CD14-positive monocyte (primary cell): Measurements from ENCODE around the gene GLIS2. TPM values are rescaled to one million over a fixed set of nuclear protein-coding genes. Genes with fewer than 3 reads are reported as not detected.

Source experiments
- DNase-seq, 3 donors: peaks; one replicate each; pipeline ENCODE4 v3.0.0-alpha.2; 2011 to 2022
- H2AFZ ChIP-seq: 2 replicates; pipeline ENCODE4 v1.6.0; 2012; ENCODE audit warnings: mild to moderate bottlenecking, low read depth, low read length, inconsistent platforms; ENCODE audit not compliant: insufficient read depth, poor library complexity, severe bottlenecking
- H3K27ac ChIP-seq, 2 donors: 1 replicate in 1 of 2; 2 replicates in 1 of 2; pipeline ENCODE4 v1.5.1; 2012 to 2013; ENCODE audit warnings: low read length in 2 of 2, control low read depth in 1 of 2, inconsistent platforms in 1 of 2, low read depth in 1 of 2, mild to moderate bottlenecking in 1 of 2
- H3K27me3 ChIP-seq, 2 donors: one replicate each; pipeline versions ENCODE4 v1.6.0 to v1.6.1; 2011 to 2013; ENCODE audit warnings: low read length in 2 of 2; ENCODE audit not compliant: control insufficient read depth in 2 of 2, insufficient read depth in 2 of 2
- H3K36me3 ChIP-seq, 2 donors: replicated peaks in 1 of 2; 1 replicate in 1 of 2; 2 replicates in 1 of 2; pipeline versions ENCODE4 v1.5.1 to v1.6.1; 2012 to 2013; ENCODE audit warnings: low read length in 2 of 2, control low read depth in 1 of 2, inconsistent platforms in 1 of 2, mild to moderate bottlenecking in 1 of 2; ENCODE audit not compliant: insufficient read depth in 2 of 2, control insufficient read depth in 1 of 2
- H3K4me1 ChIP-seq, 2 donors: 1 replicate in 1 of 2; 2 replicates in 1 of 2; pipeline versions ENCODE4 v1.5.1 to v1.6.1; 2012 to 2013; ENCODE audit warnings: low read length in 2 of 2, control low read depth in 1 of 2, inconsistent platforms in 1 of 2, mild to moderate bottlenecking in 1 of 2, moderate library complexity in 1 of 2; ENCODE audit not compliant: insufficient read depth in 2 of 2, control insufficient read depth in 1 of 2
- H3K4me2 ChIP-seq: replicated peaks from 2 replicates; pipeline ENCODE3; 2012; ENCODE audit warnings: low read length, moderate library complexity, mild to moderate bottlenecking; ENCODE audit not compliant: poor library complexity, severe bottlenecking; ENCODE audit errors: extremely low read depth
- H3K4me3 ChIP-seq, 3 experiments: fragments of 200-600 bp in 1 of 3; sonication (generic) in 1 of 3; replicated peaks in 1 of 3; 1 replicate in 2 of 3; 2 replicates in 1 of 3; pipeline ENCODE4 v1.5.1; 2011 to 2013; ENCODE audit warnings: low read length in 3 of 3, mild to moderate bottlenecking in 3 of 3, control low read depth in 2 of 3, low read depth in 2 of 3, inconsistent platforms in 1 of 3, moderate library complexity in 1 of 3
- H3K79me2 ChIP-seq: 2 replicates; pipeline ENCODE4 v1.6.0; 2012; ENCODE audit warnings: mild to moderate bottlenecking, control low read depth, inconsistent platforms, low read length, moderate library complexity; ENCODE audit not compliant: insufficient read depth
- H3K9ac ChIP-seq: 2 replicates; pipeline ENCODE4 v1.6.0; 2017; ENCODE audit warnings: low read length, mild to moderate bottlenecking; ENCODE audit not compliant: insufficient read depth, poor library complexity, severe bottlenecking
- H3K9me3 ChIP-seq, 2 donors: replicated peaks in 1 of 2; 1 replicate in 1 of 2; 2 replicates in 1 of 2; pipeline versions ENCODE4 v1.5.1 to v1.6.1; 2012 to 2013; ENCODE audit warnings: low read length in 2 of 2, control low read depth in 1 of 2; ENCODE audit not compliant: control insufficient read depth in 1 of 2, insufficient read depth in 1 of 2
- H4K20me1 ChIP-seq: 2 replicates; pipeline ENCODE4 v1.6.0; 2012; ENCODE audit warnings: mild to moderate bottlenecking, low read length, control low read depth, moderate library complexity; ENCODE audit not compliant: insufficient read depth
- H3K27ac Mint-ChIP-seq, 7 donors: one replicate each; pipeline ENCODE4 v1.8.0; 2020; ENCODE audit warnings: mild to moderate bottlenecking in 7 of 7, mixed read lengths in 7 of 7, moderate library complexity in 6 of 7, inconsistent platforms in 2 of 7
- H3K27me3 Mint-ChIP-seq, 3 donors: one replicate each; pipeline ENCODE4 v1.8.0; 2021 to 2022; ENCODE audit warnings: low read depth in 3 of 3, mild to moderate bottlenecking in 3 of 3, mixed read lengths in 3 of 3, moderate library complexity in 3 of 3, inconsistent platforms in 1 of 3
- H3K36me3 Mint-ChIP-seq, 2 donors: one replicate each; pipeline ENCODE4 v1.8.0; 2020; ENCODE audit warnings: mixed read lengths in 2 of 2, inconsistent platforms in 1 of 2, mild to moderate bottlenecking in 1 of 2
- H3K4me1 Mint-ChIP-seq: one replicate; pipeline ENCODE4 v1.8.0; 2020; ENCODE audit warnings: mild to moderate bottlenecking, mixed read lengths
- H3K4me3 Mint-ChIP-seq, 2 donors: one replicate each; pipeline ENCODE4 v1.8.0; 2020; ENCODE audit warnings: mild to moderate bottlenecking in 2 of 2, mixed read lengths in 2 of 2, moderate library complexity in 1 of 2
- H3K9me3 Mint-ChIP-seq, 7 donors: one replicate each; pipeline ENCODE4 v1.8.0; 2020 to 2022; ENCODE audit warnings: mixed read lengths in 7 of 7, mild to moderate bottlenecking in 6 of 7, moderate library complexity in 6 of 7, inconsistent platforms in 2 of 7
- WGBS: methylation state at CpG from one replicate; pipeline ENCODE4 v1.1.5; 2013; ENCODE audit warnings: missing lambda C conversion rate; ENCODE audit not compliant: insufficient coverage; 5-methylcytosine and 5-hydroxymethylcytosine counted together
- intact Hi-C, 2 donors: fragments of 100-400 bp; cut with micrococcal nuclease; formaldehyde crosslinking; loops; one replicate each; pipeline versions ENCODE4 v1.15.0 to v1.15.1; 2023
- polyA plus RNA-seq, 3 donors: library from polyadenylated mRNA; depleted of rRNA in 1 of 3; unstranded in 2 of 3; stranded (reverse) in 1 of 3; fragments of 300-500 nt in 2 of 3; fragments of >200 nt in 1 of 3; fragmentation: Illumina TruSeq in 2 of 3; gene quantifications; 1 replicate in 2 of 3; 2 replicates in 1 of 3; pipeline ENCODE4 v1.2.3, GENCODE V29; 2012 to 2021
- TF ChIP-seq, protein P1 (sequence below): fragments of 200-600 bp; IDR thresholded peaks from one replicate; pipeline ENCODE4 v1.8.0; 2022; ENCODE audit warnings: antibody characterized with exemption, mild to moderate bottlenecking

The GLIS2 gene
- polyA plus RNA-seq, 3 donors: 0.03 TPM; not detected in 2

DNA sequence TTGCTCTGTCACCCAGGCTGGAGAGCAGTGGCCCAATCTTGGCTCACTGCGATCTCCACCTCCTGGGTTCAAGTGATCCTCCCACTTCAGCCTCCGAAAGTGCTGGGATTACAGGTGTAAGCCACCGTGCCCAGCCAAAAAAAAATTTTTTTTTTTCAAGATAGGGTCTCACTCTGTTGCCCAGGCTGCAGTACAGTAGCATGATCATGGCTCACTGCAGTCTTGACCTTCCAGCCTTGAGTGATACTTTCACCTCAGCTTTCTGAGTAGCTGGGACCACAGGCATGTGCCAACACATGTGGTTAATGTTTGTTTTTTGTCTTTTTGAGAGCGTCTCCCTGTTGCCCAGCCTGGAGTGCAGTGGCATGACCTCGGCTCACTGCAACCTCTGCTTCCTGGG is 37.0 kb downstream of the GLIS2 start:
- Histone ChIP-seq H3K4me3 (no peak overlapping the region), H3K9me3 (no peaks in the 10 kb centered on the region), H3K9ac (no peak overlapping the region), H3K27me3 (no peaks in the 10 kb centered on the region), H4K20me1 (peaks cover 42% of the 10 kb centered on the region), H2AFZ (no peak overlapping the region), H3K79me2 (peaks cover 32% of the 10 kb centered on the region), H3K4me1 (peaks cover 25 to 31% of the 10 kb centered on the region in 2 donors), H3K27ac (no peak overlapping the region), H3K36me3 (peaks cover 32 to 37% of the 10 kb centered on the region in 2 donors), H3K4me2 (no peak overlapping the region)
- H3K27me3 Mint-ChIP-seq: peaks cover 0 to 2% (median 1%) of the 10 kb centered on the region in 3 donors
- H3K36me3 Mint-ChIP-seq: peaks cover 33 to 52% of the 10 kb centered on the region in 2 donors
- intact Hi-C loops: no loop called here
- TF ChIP-seq, protein P1, sequence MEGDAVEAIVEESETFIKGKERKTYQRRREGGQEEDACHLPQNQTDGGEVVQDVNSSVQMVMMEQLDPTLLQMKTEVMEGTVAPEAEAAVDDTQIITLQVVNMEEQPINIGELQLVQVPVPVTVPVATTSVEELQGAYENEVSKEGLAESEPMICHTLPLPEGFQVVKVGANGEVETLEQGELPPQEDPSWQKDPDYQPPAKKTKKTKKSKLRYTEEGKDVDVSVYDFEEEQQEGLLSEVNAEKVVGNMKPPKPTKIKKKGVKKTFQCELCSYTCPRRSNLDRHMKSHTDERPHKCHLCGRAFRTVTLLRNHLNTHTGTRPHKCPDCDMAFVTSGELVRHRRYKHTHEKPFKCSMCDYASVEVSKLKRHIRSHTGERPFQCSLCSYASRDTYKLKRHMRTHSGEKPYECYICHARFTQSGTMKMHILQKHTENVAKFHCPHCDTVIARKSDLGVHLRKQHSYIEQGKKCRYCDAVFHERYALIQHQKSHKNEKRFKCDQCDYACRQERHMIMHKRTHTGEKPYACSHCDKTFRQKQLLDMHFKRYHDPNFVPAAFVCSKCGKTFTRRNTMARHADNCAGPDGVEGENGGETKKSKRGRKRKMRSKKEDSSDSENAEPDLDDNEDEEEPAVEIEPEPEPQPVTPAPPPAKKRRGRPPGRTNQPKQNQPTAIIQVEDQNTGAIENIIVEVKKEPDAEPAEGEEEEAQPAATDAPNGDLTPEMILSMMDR: no peak
- peaks cover 28% of the 10 kb centered on the region for H3K4me1 Mint-ChIP-seq
- H3K27ac Mint-ChIP-seq: no peak overlapping the region
- no peak overlapping the region for H3K4me3 Mint-ChIP-seq
- DNase-seq: no peak
- WGBS: 87% methylated on average over 4 of the region's 5 CpGs
- no peaks in the 10 kb centered on the region for H3K9me3 Mint-ChIP-seq

DNA sequence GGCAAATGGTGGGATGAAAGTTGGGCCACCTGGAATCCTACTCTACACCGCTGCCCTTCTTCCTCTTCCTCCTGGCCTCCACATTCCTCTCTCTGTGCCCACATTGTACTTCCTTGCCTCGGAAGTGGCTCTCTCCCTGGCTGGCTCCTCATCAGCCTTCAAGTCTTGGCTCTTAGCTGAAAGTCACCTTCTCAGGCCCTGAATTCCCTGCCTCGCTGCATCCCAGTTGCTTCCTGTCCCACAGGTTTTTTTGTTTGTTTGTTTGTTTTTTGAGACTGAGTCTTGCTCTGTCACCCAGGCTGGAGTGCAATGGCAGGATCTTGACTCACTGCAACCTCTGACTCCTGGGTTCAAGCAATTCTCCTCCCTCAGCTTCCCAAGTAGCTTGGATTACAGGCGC is 37.8 kb downstream of the GLIS2 start:
- peaks cover 17 to 24% of the 10 kb centered on the region in 2 donors for H3K4me1 ChIP-seq
- no peak overlapping the region for H3K9ac ChIP-seq
- TF ChIP-seq, protein P1: no peak
- Mint-ChIP-seq H3K27ac (peak overlapping the region in 5 of 7 donors; percentile 37 to 79 (median 70)), H3K9me3 (no peaks in the 10 kb centered on the region), H3K4me3 (no peak overlapping the region), H3K4me1 (peaks cover 20% of the 10 kb centered on the region), H3K27me3 (peaks cover 0 to 2% (median 1%) of the 10 kb centered on the region in 3 donors), H3K36me3 (peaks cover 36 to 56% of the 10 kb centered on the region in 2 donors)
- no peak overlapping the region for H2AFZ ChIP-seq
- H3K79me2 ChIP-seq: peaks cover 24% of the 10 kb centered on the region
- H3K4me2 ChIP-seq: no peak overlapping the region
- peaks cover 45% of the 10 kb centered on the region for H4K20me1 ChIP-seq
- no peak overlapping the region for H3K4me3 ChIP-seq
- H3K27ac ChIP-seq: no peak overlapping the region
- H3K27me3 ChIP-seq: no peaks in the 10 kb centered on the region
- DNase-seq: no peak
- intact Hi-C loops: no loop called here
- peaks cover 40 to 45% of the 10 kb centered on the region in 2 donors for H3K36me3 ChIP-seq
- WGBS: 94% methylated on average over 2 of the region's 4 CpGs
- no peaks in the 10 kb centered on the region for H3K9me3 ChIP-seq
